Glutamatergic neuron (in vitro differentiated cells): Measurements from ENCODE around the gene MCTP2. TPM values are rescaled to one million over a fixed set of nuclear protein-coding genes. Genes with fewer than 3 reads are reported as not detected.

ENCODE experiments used
- DNase-seq: peaks from one replicate; pipeline ENCODE4 v3.0.0; 2022
- H3K27ac Mint-ChIP-seq: one replicate; pipeline ENCODE4 v1.8.0; 2020; ENCODE audit warnings: mild to moderate bottlenecking, mixed read lengths, inconsistent platforms; ENCODE audit not compliant: unreplicated experiment
- H3K27me3 Mint-ChIP-seq: one replicate; pipeline ENCODE4 v1.8.0; 2020; ENCODE audit warnings: mild to moderate bottlenecking, moderate library complexity, mixed read lengths, inconsistent platforms; ENCODE audit not compliant: unreplicated experiment
- H3K36me3 Mint-ChIP-seq: one replicate; pipeline ENCODE4 v1.8.0; 2020; ENCODE audit warnings: mild to moderate bottlenecking, mixed read lengths, inconsistent platforms; ENCODE audit not compliant: unreplicated experiment
- H3K4me1 Mint-ChIP-seq: one replicate; pipeline ENCODE4 v1.8.0; 2020; ENCODE audit warnings: mild to moderate bottlenecking, low read depth, mixed read lengths, inconsistent platforms; ENCODE audit not compliant: unreplicated experiment
- H3K4me3 Mint-ChIP-seq: one replicate; pipeline ENCODE4 v1.8.0; 2020; ENCODE audit warnings: mild to moderate bottlenecking, mixed read lengths, inconsistent platforms; ENCODE audit not compliant: unreplicated experiment
- H3K9me3 Mint-ChIP-seq: one replicate; pipeline ENCODE4 v1.8.0; 2020; ENCODE audit warnings: mild to moderate bottlenecking, moderate library complexity, mixed read lengths, inconsistent platforms; ENCODE audit not compliant: unreplicated experiment
- CTCF ChIP-seq: fragments of 200-600 bp; sonication (generic); IDR thresholded peaks from one replicate; pipeline ENCODE4 v1.5.0; 2021; ENCODE audit not compliant: partially characterized antibody, unreplicated experiment
- total RNA-seq: library from RNA; stranded (reverse); fragmentation: NEBNext Ultra II Directional; extraction: Animal tissue kit (Norgen Biotek cat#: 25700); gene quantifications from one replicate; pipeline ENCODE4 v1.2.1, GENCODE V29; 2021; ENCODE audit not compliant: unreplicated experiment

MCTP2 gene
- total RNA-seq, 1 donor from 2014 or later = 0.44 TPM

GRCh38 chr15:94354655-94355054 lies 123.3 kb downstream of the MCTP2 start:
- Mint-ChIP-seq H3K27me3 (no peaks in the 10 kb centered on the region), H3K27ac (no peak overlapping the region)

GRCh38 chr15:94359716-94360115 lies 128.4 kb downstream of the MCTP2 start:
- H3K27ac Mint-ChIP-seq = no peak overlapping the region
- H3K9me3 Mint-ChIP-seq = peaks cover 7% of the 10 kb centered on the region
- no peak for TF ChIP-seq CTCF
- H3K27me3 Mint-ChIP-seq = no peaks in the 10 kb centered on the region
- H3K36me3 Mint-ChIP-seq = no peaks in the 10 kb centered on the region
- H3K4me3 Mint-ChIP-seq = no peak overlapping the region
- peaks cover 18% of the 10 kb centered on the region for H3K4me1 Mint-ChIP-seq
- DNase-seq = no peak

More at GRCh38 chr15:94354655-94355054, 123.3 kb downstream of the MCTP2 start:
- Mint-ChIP-seq H3K9me3 (peaks cover 6% of the 10 kb centered on the region), H3K4me1 (no peaks in the 10 kb centered on the region), H3K36me3 (no peaks in the 10 kb centered on the region), H3K4me3 (no peak overlapping the region)
- DNase-seq = no peak
- no peak for TF ChIP-seq CTCF

GRCh38 chr15:94360251-94360685 lies 128.9 kb downstream of the MCTP2 start:
- Mint-ChIP-seq H3K27me3 (no peaks in the 10 kb centered on the region), H3K4me1 (peaks cover 22% of the 10 kb centered on the region), H3K9me3 (peaks cover 7% of the 10 kb centered on the region), H3K4me3 (no peak overlapping the region), H3K27ac (no peak overlapping the region), H3K36me3 (no peaks in the 10 kb centered on the region)
- TF ChIP-seq CTCF = no peak
- DNase-seq = no peak

GRCh38 chr15:94362385-94363092 lies 131.2 kb downstream of the MCTP2 start:
- H3K4me3 Mint-ChIP-seq = no peak overlapping the region
- no peak overlapping the region for H3K27ac Mint-ChIP-seq
- H3K4me1 Mint-ChIP-seq = peaks cover 35% of the 10 kb centered on the region
- DNase-seq = no peak
- H3K9me3 Mint-ChIP-seq = peaks cover 6% of the 10 kb centered on the region
- no peaks in the 10 kb centered on the region for H3K36me3 Mint-ChIP-seq
- TF ChIP-seq CTCF = no peak
- no peaks in the 10 kb centered on the region for H3K27me3 Mint-ChIP-seq

- no peak for TF ChIP-seq CTCF
- Mint-ChIP-seq H3K36me3 (no peaks in the 10 kb centered on the region), H3K27ac (no peak overlapping the region), H3K4me1 (peaks cover 41% of the 10 kb centered on the region), H3K27me3 (no peaks in the 10 kb centered on the region), H3K9me3 (peaks cover 5% of the 10 kb centered on the region), H3K4me3 (no peak overlapping the region)
- DNase-seq = no peak
These were observed 132.0 kb downstream of the MCTP2 start for GRCh38 chr15:94363382-94363781.
